Measurements from ENCODE around the gene CASP10.
"Not testable (repeated sequence)": the region's sequence is repeated elsewhere in the genome, so short reads cannot be mapped to it uniquely, and the experiment has no call there.

Gene CASP10

DNA sequence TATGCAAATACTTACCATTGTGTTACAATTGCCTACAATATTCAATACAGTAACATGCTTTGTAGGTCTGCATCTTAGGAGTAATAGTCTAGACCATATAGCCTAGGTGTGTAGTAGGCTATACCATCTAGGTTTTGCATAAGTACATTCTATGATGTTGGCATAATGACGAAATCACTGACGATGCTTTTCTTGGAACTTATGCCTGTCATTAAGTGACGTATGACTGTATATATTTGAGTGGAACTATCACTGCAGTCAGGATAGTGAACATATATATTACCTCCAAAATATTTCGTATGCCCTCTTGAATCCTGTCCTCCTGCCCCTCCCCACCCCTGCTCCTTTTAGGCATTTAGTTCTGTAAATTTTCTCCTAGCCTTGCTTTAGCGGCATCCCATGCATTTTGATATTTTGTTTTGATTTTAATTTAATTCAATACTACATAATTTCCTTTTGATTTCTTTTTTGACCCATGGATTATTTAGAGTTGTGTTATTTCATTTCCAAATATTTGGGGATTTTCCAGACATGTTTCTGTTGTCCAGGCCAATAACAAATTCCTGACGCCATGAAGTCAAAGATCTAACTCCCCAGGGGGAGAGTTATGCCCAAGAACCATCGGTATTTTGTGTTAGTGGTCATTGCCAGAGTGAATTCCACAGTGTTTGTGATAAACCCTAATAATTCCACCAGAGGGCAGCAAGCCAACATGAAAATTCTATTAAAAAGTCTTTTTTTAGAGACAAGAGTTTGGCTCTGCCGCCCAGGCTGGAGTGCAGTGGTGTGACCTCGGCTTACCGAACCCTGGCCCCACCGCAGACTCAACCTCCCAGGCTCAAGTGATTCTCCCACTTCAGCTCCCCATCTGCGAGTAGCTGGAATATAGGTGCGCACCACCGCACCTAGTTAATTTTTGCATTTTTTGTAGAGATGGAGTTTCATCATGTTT, 53.2 kb downstream of the CASP10 start:
- peak; percentile 56 for DNase-seq

DNA sequence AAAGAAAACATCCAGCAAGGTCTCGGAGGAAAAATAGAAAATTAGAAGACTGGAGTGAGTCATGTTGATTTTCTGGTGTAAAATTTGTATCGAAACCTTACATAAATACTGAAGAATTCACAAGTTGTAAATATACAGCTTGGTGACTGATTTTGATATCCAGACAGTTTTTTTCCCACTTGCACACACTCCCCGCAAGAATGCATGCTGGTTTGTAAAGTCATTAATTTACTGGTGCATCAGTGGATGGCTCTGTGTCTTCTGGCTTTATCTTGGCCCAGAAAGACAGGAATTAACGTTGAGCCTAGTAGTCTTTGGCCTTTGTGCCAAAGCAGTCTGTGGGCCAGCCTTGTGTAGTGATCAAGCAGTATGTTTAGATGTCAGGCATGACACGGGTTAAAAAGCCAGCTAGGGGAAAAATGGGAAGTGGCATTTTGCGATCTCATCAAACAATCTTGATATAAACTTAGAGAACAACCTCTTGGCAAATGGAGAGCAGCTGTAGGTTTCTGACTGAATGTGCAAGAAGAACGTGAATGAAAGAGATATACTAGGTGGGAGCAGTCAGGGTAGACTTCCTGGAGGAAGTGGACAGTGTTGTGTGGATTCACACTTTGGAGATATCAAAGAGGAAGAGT, 54.7 kb downstream of the CASP10 start:
- DNase-seq = no peak

DNA sequence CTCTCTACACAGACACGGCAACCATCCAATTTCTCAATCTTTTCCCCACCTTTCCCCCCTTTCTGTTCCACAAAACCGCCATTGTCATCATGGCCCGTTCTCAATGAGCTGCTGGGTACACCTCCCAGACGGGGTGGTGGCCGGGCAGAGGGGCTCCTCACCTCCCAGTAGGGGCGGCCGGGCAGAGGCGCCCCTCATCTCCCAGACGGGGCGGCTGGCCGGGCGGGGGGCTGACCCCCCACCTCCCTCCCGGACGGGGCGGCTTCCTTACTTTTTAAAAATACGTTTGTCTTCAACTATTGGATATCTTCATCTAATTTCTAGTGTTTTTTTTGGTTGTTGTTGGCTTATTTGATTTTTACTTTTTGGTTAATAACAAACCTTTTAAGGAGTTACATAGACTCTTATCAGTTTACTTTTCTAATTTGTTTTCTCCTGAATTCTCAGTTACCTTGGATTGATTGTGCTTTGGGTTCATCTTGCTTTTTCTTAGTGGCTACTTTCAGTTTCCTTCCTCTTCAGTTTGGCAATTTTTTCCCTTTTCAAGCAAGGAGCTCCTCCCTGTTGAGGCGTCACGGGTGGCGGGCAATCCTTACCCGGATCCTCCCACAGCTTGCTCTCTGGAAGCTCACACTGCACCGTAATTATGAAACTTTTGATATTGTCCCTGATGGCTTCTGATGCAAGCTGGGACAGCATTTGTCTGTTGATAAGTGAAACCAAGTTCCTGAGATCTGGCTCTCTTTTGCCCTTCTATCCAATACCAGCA, 56.4 kb downstream of the CASP10 start:
- not testable (repeated sequence) for DNase-seq

DNA sequence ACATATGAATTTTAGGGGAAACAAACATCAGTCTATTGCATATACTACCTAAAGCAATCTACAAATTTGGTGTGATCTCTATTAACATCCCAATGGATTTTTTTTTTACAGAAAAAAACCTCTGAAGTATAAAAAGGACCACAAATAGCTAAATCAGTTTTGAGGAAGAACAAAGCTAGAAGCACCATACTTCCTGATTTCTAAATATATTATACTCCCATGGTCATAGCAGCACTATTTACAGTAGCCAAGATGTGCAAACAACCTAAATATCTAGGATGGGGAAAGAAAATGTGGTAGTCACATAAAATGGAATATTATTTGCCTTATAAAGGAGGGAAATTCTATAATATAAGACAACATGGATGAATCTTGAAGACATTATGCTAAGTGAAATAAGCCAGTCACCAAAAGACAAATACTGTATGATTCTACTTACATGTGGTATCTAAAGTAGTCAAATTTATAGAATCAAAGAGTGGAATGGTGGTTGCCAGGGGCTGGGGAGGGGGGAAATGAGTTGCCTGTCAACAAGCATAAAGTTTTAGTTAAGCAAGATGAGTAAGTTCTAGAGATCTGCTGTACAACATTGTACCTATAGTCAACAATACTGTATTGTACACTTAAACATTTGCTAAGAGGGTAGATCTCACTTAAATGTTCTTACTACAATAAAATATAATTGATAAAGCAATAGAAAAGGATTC, 59.8 kb downstream of the CASP10 start:
- no peak for DNase-seq

DNA sequence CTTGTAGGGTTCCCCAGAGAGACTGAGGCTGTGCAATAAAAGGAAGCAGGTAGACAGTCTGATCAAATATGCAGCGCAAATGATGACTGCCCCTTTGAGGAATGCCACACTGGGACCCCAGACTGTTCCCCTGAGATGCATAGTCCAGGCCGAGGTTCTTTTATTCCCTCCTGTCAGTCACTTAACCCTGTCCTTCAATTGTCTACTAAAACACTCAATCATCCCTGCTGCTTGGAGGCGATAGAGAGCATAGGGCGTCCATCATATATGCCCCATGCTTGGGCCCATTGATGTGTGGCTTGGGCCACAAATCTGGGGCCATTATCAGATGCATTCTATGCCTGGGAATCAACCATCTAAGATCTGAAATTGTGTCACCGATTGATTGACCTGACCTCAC, 61.9 kb downstream of the CASP10 start:
- no peak for DNase-seq

DNA sequence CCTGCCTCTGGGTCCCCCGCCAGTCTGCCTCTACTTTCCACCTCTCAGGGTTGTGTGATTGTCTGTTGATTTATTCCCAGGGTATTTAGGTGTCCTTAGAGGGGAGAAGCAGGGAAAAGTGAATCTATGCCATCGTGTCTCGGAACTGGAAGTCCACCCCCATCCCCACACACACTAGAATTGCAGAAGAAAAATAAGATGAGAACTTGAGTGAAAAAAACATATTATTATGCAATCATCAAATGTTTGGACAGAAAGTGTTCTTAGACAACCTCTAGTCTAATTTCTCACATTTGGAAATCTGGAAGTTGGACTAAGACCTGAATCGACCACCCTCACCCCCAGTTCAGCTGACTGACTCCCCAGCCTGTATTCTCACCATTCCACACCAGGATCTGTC, 63.3 kb downstream of the CASP10 start:
- DNase-seq = no peak

DNA sequence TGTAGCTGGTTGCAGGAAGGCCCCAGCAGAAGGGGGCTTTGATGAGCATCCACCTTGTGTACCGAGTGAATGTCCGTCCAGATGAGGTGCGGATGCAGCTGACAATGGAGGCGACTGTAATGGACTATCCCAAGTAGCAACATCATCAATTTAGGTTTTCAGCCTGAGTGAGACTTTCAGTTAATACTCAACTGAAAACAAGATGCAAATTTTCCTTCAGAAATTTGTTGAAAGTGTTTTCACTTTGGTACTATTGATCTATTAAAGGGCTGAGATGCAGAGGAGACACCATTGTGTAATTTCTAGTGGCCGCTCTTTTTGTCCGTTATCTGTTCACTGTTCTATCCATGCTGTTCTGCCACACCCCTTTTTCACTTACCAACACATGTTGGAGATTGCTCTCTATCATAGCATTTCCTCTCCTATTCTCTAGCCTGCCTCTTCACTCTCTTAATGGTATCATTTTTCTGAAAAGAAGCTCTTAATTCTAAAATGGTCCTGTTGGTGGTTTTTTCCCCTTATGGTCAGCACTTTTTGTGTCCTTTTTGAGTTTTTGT, 65.4 kb downstream of the CASP10 start:
- DNase-seq = no peak

DNA sequence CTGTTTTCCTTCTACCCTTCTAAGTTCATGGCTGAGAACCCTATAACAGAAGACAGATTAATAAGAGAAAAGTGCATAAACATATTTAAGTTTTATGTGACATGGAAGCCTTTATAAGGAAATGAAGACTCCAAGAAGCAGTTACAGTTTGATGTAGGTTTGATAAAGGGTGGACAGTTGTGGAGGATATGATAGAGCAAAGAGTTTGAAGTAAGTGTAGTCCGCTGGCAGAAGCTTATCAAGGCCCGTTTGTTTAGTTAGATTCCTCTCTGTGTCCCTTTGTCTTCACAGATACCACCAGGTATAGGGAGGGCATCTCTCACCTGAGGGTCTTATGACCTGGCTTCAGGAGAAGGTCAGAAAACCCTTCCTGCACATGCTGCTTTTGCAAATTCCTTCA, 66.9 kb downstream of the CASP10 start:
- no peak for DNase-seq

DNA sequence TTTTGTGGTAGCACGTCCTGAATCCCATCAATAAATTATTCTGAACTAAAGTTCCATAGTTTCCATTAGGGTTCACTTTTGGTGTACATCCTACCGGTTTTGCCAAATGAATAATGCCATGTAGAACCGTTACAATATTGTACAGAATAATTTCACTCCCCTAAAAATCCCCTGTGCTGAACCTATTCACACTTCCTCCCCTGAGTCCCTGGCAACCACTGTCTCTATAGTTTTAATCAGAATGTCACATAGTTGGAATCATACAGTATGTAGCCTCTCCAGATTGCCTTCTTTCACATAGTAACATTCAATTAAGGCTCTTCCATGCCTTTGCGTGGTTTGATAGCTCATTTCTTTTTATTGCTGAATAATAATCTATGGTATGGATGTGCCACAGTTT, 67.8 kb downstream of the CASP10 start:
- DNase-seq = no peak

DNA sequence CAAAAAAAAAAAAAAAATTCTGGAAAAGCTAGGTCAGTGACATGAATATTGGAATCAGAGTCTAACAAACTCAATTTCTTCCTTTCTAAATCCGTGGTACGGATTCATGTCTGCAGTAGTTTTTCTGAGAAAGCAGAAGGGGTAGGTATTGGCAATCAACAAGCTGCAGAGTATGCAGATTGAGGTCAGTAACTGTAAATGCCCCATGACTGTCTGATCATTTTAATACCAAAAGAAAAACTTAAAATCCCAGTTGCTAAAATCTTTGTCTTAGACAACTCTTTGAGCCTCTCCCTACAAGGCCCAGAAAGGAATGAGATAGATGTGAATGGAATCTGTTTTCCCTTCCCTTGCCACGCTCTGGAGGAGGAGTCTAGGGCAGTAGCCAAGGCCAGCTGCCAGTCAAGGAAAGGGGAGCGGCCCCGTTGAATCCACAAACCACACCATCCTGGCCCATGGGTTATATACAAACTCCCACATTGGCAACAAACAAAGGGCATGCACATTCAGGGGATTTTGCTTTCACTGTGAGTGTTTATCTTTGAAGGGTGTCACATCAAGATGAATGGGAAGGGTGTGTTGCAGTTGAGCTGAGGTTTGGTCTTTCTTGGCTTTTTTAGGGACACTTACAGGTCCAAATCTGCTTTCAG, 71.3 kb downstream of the CASP10 start:
- DNase-seq = no peak

DNA sequence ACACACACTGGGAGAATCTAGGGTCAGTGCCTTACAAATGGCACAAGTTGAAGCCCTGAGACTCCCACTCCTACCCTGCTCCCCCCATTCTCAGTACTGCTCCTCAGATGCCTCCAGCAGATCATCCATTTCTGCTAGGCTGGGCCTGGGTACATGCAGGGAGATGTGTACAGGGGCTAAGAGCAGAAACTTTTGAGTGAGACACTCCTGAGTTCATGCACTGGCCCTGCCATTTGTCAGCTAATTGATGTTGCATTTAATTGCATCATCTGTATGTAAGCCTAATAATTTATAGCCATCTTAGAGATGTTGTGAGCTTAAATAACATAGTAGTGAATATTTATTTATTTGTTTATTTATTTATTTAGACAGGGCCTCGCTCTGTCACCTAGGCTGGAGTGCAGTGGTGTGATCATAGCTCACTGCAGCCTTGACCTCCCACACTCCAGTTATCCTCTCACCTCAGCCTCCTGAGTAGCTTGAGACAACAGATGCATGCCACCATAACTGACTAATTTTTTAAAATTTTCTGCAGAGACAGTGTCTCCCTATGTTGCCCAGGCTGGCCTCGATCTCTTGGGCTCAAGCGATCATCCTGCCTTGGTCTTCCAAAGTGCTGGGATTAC, 72.6 kb downstream of the CASP10 start:
- no peak for DNase-seq

DNA sequence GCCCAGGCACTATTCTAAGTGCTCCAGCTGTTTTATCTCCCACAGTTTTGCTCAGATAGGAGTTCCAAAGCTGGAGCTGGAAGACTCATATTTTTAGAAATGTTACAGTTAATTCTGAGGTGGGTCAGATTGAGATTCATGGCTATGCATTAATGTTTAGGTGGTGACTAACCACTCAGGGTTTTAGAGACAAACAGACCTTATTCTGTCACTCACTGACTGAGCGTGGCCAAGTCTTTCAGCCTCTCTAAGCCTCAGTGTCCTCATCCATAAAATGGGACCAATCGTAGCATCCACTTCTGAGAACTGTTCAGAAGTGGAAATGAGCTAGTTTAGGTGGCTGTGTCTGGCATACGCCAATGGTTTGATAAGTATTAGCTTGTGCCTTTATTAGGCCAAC, 73.1 kb downstream of the CASP10 start:
- no peak for DNase-seq

DNA sequence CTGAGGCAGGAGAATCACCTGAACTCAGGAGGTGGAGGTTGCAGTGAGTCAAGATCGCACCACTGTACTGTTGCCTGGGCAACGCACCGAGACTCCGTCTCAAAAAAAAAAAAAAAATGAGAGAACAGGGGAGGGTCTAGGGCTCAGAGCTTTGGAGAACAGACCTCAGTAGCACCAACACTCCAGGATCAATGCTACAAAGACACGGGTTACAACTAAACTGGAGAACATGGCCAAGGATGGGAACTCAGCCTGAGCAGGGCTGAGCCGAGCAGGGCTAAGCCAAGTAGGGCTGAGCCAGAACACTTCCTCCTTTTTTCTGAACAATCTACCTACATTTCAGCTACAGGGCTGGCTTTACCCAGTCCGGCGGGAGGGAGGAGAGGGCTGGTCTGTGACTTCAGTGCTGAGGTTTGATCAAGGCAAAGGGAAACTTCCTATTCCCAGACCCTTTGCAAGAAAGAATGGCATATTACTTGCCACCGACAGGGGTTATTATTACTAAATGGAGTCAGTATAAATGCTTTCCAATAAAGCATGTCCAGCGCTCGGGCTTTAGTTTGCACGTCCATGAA, 74.5 kb downstream of the CASP10 start:
- DNase-seq = no peak

DNA sequence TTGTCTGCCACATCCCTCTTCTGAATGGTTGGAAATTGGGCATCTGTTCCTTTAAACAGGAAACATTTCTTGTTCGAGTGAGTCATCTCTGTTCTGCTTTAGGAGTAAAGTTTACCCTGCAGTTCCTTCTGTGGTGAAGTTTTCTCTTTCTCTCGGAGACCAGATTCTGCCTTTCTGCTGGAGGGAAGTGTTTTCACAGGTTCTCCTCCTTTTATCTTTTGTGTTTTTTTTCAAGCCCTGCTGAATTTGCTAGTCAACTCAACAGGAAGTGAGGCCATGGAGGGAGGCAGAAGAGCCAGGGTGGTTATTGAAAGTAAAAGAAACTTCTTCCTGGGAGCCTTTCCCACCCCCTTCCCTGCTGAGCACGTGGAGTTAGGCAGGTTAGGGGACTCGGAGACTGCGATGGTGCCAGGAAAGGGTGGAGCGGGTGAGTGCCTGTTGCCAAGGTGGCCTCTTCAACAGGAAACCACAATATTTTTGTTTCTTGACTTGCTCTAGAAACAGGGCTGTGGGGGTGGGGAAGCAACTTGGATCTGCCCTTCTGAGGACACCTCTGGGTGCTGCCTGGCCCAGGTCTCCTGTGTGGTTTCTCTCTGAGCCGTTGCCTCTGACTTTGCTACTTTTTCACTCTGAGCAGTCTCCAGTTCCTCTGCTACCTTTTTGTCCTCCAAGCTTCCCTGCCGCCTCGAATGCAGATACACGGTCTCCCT, 75.2 kb downstream of the CASP10 start:
- DNase-seq = peak; percentile 91

DNA sequence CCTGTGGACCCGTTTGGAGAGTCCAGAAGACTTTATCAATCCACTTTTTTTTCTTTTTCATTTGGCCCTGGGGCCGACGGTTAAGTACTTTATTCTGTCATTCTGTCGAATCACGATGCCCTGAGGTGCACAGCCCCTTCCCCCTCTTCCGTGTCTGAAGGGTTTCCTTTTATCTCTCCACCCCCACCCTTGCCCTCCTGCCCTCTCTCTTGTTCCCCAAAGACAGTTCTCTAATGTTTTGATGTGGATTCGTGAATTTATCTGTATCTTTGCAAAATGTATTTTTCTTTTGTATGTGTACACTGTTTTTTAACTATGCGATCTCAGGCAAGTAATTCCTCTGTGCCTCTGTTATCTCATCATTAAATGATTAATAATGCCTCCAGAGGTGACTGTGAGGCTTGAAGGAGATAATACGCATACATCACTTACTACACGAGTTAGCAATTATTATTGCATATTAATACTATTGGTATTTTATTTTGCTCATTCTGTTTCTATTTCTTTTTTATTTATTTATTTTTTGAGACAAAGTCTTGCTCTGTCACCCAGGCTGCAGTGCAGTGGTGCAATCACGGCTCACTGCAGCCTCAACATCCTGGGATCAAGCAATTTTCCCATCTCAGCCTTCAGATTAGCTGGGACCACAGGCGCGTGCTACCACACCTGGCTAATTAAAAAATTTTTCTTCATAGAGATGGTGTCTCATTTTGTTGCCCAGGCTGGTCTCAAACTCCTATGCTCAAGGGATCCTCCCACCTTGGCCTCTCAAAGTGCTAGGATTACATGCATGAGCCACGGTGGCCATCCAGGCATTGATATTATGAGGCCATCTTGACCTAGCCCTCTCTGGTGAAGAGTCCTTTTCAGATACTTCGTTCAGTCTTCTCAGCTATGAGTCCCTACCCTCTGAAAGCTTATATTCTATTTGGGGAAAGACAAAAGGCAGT, 76.0 kb downstream of the CASP10 start:
- DNase-seq = no peak

DNA sequence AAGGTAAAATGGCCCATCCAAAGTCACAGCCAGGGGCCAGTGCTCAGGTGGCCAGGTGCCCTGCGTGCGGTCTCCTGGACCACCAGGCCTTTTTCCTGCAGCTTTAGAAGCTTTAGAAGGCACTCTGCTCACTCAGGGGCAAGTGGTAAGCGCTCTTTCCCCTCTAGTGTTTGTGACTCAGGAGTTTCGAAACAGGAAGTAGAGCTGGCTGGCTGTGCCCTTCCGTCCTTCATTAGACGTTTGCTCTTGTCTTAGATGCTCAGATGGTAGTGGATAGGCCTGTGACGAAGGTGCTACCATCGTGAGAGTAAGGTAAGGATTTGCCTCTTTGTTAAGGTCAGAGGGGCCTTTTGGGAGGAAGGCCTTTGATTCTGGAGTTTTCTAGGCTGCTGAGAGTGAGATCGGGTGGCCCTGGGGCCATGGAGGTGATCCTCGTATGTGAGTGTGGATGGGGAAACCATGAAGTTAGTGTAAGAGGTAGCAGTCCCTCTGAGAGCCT, 77.4 kb downstream of the CASP10 start, which contains the start of gene CASP8:
CASP8 (plus strand) TSS at position 235 of the 499 bp plus-strand sequence. CDS start 5,951 bp downstream, outside the sequence.
- peak; percentile 63 for DNase-seq

DNA sequence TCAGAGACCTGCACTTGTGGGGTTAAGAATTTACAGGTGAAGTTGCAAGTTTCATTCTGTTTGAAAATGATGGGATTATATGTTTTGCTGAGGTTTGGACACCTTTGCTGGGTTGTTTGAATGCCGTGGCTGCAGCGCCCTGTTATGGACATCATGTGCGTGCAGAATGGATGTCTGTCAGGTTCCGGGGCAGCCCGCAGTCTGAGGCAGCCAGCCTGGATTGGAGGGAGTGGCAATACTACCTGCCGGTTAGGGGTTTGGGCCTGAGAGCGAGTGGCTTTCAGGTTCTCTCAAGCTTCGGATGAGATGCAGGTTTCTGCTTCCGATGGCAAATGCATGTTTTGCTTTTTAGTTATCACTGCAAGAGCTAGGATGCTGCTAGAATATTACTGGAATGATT, 78.5 kb downstream of the CASP10 start:
- DNase-seq = peak; percentile 67

DNA sequence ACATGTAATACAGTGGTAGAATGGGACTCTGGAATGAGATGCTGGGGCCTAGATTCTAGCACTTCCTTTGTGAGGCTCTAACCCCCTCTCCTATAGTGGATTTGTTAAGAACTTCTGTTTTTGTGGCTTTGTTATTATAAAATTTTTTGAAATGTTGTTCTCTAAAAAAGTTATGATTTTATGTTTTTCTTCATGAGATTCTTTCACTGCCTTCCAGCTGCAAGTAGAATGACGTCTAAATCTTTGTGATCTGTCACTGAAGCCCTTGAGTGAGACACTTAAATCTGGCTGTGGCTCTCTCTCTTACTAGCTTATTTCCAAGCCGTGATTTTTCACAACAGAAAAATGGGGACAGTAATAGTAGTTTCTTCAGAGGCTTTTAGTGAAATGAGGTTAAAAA, 79.0 kb downstream of the CASP10 start:
- DNase-seq = no peak

DNA sequence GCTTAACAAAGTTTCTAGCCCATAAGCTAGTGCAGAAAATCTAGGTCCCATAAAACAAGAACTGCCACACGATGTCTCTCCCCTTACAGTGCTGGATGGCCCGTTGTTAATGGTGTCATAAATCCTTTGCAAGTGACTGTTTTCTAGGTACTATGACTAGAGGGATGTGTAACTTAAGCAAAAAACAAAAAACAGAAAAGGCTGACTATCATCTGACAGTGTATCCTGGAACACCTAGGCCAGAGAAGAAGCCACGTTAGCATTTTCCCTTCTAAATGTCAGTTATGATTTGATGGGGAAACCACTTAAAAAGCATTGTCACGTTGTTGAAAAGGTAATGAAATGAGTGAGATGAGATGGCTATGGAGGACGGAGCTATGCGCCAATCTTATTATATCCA, 79.8 kb downstream of the CASP10 start:
- DNase-seq = no peak
